HG02759 (cell line): ENCODE data around the gene INPP5D.
A peak's percentile ranks its signal among the peaks of the same experiment; 100 is the strongest.
"Not testable (repeated sequence)": the region's sequence is repeated elsewhere in the genome, so short reads cannot be mapped to it uniquely, and the experiment has no call there.

Experiments
- ATAC-seq: cut with Tn5 transposase; IDR thresholded peaks from one replicate; pipeline ENCODE4 v1.9.1; 2021; ENCODE audit warnings: mild to moderate bottlenecking, moderate library complexity; ENCODE audit not compliant: unreplicated experiment

INPP5D gene

DNA sequence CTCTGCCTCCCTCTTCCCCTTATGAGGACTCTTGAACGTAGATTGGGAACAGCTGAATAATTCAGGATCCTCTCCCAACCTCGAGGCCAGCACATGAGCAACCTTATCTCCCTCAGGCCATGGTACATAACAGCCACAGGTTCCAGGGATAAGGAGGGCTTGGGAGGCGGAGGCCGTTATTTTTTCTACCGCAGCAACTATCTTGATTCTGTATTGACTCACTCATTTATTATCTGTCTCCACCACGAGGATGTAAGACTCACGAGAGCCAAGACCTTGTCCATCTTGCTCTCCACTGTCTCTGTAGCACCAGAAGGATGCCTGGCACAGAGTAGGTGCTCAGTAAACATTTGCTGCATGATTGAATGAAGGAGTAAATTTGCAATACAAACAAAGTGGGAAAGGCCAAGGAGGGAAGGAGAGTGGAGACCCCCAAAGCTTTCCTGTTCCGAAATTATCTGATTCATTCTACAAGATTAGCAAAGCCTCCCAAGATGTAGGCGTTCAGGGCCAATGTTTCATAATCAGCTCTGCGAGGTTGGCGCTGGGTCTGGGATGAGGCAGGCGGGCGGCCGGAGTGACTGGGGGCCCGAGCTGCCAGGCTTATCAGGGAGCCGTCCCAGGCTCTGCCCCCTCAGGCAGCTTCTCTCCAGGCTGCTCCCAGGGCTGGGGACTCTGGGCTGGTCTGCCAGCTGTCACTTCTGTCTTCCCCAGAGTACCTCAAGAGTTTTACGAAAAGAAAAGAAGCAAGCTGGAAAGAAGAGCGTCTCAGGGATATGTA lies 31.6 kb downstream of the INPP5D start:
- ATAC-seq = no peak

DNA sequence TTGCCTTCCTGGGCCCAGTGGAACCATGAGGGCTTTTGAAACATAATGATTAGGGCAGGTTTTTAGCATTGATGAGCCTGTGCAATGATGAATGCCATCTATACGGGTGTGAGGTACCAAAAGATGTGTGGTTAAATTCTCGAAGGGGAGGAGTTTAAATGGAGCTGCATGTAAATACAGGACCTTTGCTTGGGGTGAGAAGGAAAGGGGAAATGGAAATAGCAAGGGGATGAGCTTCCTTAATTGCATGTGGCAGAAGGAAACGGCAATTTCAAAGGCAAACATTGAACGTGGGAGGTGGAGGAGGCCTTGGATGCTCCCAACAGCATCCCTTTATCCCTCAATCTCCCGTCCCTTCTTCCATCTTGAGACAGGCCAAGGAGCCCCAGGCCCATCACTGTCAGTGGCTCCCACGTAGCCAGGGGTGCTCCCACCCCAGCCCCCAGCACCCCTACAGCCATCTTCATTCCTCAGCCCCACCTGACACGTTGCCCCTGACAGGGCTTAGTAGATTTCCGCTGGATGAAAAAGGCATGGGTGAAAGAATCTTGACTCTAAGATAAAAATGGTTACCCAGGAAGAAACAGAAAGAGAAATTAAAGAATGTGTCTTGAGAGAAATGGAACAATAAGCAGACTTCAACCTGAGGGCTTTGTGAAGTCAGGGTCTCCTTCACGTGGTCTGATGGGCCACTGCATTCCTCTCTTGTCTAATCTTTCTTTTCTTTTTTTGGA lies 32.5 kb downstream of the INPP5D start:
- no peak for ATAC-seq

DNA sequence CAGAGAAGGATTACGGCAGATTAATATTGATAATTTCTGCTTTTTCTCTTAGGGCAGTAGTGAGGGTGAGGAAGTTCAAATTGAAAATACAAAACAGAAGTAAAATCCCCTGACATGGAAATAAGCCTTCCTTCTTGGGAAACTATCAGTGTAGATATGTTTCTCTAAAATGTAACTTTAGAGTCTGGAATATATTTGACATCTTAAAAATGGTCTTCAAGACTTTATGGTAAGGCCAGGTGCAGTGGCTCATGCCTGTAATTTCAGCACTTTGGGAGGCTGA lies 33.0 kb downstream of the INPP5D start:
- ATAC-seq = no peak

DNA sequence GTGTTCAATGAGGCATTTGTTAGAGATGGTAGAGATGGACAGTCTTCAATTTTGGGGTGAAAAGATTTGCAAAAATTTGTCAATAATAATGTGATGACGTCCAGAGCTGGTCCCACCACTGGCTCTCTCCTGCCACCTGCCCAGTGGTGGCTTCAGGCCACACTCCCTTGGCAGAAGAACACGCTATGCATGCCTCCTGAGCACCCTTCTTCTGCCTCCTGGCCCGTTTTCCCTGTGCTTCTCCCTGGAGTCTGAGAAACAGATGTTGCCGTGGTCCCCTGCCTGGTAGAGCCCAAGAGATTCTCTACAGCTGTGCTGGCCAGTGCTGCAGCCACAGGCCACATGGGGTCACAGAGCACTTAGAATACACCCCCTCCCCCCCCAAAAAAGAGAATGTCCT lies 33.6 kb downstream of the INPP5D start:
- no peak for ATAC-seq

DNA sequence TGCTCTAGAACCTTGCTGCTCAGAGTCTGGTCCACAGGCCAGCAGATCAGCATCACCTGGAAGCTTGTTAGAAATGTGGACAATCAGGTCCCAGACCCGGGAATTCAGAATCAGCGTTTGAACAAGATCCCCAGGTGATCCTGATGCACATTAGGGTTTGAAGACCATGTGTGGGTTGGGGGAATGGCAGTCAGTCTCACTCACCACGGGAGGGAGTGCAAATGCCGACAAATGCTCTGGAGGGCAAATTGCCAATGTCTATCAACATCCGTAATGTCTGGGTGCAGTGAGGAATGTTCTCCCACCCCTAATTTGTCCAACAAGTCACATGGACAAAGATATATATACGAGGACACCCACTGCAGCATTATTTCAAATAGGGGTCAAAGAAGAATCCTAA lies 34.5 kb downstream of the INPP5D start:
- no peak for ATAC-seq

DNA sequence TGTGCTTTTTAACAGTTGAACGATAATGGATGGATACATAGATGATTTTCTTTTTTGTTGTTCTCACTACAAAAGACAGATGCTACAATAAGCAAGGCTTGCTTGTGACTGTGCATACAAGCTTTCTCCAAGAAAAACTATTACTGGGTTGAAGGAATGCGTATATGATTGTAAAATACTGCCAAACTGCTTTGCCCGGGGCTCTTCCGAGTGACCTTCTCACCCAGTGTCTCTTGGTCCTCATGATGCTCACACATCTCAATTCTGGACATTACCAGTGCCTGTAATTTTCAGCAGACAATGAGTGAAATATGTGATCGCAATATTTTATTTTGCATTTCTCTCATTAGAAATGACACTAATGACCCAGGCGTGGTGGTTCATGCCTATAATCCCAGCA lies 35.9 kb downstream of the INPP5D start:
- no peak for ATAC-seq

DNA sequence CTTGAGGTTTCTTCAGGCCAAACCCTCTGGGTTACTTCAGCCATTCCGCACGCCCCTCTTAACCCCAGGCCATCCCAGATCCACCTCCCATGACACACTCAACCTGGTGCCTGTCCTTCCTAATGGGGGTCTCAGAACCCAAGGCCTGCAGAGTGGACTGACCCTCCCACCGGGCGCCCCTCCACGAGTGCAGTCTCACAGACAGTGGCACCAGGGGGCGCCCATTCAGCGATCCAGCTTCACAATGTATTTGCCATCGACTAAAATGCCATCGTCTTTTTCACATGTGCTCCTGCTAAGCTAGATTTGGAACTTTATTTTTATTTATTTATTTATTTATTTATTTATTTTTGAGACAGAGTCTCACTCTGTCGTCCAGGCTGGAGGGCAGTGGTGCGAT lies 38.5 kb downstream of the INPP5D start:
- no peak for ATAC-seq

DNA sequence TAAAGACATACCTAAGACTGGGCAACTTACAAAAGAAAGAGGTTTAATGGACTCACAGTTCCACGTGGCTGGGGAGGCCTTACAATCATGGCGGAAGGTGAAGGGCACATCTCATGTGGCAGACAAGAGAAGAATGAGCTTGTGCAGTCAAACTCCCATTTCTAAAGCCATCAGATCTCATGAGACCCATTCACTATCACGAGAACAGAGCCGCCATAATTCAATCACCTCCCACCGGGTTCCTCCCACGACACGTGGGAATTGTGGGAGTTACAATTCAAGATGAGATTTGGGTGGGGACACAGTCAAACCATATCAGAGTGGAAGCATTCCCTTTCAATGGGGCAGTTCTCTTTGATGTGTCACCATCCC lies 39.7 kb downstream of the INPP5D start:
- not testable (repeated sequence) for ATAC-seq

DNA sequence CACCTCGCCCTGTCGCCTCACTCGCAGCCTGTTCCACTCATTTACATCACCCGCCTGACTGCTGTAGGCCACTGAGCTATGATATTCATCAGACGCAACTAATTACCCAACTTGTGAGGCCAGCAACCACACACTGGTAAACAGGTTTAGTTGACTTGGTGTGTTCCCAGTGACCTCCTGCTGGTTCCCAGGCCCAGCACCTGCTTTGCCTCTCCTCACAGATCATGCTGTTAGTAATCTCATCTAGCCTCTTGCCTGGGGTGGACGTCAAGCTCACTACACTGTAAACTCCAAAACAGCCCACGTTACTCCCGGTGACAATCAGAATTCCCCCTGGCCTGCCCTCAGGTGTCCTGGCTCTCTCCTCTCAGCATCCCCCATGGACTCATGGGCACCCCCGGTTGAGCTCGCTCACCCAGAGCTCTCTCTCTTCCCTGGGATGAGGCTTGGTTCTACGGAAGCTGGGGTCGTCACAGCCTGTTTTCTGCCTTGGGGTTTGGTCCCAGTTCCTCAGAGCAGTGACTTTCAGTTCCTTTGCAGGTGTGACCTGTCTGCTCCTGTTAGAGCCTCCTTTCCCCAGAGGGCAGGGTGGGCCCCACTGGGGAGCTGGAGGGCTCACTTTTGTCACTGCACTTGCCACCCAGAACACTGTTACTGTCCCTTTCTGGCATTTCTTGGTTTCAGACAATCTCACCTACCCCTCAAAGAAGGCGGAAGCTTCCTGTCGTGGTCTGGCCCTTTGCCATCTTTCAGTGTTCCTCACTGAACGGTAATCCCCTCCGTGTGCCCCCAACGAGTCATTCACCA lies 40.3 kb downstream of the INPP5D start:
- peak; percentile 85 for ATAC-seq

DNA sequence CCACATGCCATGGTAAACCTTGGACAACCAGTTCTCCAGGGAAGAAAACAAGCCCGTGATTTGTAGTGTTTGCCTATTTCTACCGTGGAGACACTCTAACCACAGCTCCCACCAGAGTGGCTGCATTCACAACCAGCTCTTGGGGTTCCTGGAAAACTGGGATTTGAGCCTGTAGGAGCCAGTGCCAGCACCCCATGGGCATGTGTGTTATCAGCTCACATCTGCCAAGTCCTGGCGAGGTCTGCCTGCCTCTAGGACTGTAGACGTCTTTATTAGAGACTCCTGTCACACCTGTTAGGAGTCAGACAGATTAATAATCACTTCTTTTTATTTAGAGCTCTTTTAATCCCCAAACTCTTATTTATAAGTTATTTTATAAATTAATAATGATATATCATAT lies 41.0 kb downstream of the INPP5D start:
- no peak for ATAC-seq

DNA sequence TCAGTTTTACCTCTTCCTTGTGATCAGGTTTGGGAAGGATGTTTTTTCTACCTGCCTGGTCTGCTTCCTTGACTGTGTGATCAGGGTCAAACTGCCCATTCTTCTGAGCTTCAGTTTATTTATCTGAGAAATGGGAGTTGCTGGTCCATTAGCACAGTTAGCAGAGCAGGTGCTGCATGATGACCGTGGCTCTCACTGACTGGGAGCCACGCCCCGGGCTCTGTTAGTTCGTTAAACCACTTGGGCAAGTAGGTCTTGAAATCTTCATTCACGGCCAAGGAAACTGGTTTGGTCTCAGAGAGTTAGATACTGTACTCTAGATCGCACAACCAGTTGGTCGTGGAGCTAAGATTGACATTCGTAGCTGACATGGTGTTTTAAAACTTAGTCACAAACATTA lies 41.7 kb downstream of the INPP5D start:
- ATAC-seq = no peak

DNA sequence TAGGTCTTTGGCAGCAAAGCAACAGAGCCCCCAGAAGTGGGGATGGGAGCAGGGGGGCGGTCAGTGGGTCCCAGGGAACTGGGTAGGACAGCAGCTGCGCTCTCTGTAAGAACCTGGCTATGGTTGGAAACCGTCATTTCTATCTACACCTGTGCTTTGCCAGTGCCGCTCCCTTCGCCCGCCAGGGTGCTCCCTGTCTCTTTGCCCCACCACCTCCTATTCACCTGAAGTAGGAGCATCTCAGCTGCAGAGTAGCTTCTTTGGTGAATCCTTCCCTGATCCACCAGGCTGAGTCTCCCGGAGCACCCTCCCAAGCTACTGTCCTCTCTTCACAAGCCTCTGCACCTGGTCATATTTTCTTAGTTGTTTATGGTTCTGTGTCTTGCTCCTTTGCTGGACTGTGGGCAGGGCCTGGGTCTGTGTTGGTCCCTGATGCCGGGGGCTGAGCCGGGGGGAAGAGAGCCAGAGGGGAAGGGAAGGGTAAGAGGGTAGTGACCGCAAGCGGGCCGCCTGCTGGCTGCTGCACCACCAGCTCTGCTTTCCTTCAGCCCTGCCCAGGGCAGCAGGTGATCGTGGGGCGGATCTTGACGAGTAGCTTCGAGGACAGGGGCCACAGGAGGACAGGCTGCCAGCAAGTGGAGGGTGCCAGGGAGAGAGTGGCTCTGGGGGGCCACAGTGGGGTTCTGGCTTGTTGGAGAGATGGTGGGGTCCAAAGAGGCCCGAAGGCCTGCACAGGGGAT lies 45.2 kb downstream of the INPP5D start:
- ATAC-seq = no peak

DNA sequence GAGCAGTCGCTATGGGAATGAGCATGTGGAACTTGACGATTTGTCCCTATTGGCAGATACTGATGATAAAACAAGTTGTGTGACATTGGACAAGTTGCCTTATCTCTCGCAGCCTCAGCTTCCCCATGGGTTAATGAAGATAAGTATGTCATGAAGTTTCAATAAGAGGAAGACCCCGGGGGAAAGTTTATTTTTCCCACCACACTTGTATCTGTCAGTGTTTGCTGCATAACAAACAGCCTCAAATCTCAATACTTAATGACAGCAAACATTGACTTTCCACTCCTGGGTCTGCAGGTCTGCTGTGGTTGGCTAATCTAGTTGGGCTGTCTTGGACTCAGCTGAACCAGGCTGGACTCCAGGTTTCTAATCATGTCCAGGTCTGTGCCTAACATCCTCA lies 45.8 kb downstream of the INPP5D start:
- no peak for ATAC-seq

DNA sequence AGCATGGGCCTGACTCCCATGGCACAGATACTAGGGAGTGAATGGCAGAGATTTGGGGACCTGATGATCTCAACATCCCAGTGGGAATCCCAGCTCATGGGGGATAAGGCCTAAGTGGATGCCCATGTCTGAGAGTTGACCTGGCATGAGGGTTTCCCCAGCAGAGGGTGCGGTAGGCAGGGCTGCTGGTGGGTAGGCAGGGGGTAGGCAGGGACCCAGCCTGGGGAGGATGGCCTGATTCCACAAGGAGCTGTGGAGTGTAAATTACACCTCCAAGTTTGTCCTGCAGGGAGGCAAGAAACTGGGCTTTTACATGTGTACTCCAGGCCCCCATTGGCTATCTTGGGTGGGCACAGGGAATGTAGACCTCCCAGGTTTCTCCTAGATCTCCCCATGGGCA lies 46.9 kb downstream of the INPP5D start:
- no peak for ATAC-seq

DNA sequence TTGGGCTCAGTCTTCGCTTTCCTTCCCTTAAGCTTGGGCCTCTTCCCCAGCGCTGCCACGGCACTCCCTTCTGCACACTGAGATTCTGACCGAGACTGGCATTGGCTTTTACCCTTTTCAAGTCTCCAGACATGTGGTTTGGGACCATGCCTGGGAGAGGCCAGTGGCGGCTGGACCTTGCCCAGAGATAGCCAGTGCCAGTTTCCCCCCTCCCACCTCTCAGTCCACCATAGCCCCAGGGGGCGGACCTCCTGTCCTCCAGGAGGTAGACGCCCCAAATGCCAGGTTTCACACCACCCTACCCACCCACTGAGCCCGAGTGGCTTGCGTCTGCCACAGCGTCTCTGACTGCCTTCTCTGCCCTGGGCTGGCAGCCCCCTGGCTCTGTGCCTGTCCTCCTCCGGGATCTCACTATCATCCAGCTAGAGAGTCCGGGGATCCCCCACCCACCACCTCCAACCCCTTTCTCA lies 47.7 kb downstream of the INPP5D start:
- no peak for ATAC-seq

DNA sequence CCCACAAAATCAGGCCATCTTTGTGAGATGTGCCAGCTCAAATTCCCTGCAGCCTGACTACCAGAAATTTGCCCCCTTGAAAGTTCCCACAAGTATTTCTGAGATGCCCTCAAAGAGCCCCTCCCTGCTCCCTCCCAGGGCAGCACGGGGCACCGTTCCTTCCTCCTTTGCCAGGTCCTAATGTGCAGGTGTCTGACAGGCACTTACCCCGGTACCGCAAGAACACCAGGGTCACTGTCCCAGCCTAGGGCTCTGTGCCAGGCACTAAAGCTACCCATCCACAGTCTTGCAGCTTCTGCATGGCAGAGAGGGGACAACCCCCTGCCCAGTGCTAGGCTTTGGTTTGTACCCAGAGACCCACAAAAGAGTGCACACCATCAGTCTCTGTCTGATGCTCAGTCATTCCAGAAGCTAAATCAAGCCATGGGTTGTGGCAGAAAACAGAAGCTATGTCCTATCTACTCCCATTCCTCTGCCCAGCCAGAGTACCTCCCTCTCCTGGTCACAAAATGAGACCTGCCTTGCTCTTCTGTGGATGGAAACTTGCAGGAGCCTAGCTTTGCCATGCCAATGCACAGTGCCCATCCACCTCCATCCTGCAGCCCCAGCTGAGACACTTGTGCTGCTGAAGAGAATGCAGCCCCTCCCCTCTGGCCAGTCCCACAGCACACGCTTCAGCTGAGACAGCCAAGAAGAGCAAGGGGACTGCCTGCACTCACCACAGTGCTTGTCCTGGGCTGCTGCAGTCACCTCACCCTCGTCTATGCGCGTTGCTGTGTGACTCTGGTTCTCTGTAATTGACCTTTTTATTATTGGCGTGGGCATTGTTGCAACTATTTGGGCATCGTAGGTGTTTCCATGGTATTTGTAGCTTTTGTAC lies 48.7 kb downstream of the INPP5D start:
- peak; percentile 67 for ATAC-seq

DNA sequence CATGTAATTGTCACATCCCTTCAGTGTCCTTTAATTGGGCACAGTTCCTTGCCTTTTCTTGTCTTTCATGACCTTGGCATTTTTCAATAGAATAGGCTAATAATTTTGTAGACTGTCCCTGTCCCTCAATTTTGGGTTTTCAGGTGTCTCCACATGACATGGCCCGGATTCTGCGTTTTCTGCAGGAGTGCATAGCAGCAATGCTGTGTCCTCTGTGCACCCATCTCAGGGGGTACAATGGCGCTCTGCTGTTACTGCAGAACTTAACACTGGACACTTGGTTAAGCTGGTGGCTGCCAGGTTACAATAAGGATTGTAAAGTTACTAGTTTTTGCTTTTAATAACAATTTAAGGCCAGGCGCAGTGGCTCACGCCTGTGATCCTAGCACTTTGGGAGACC lies 51.3 kb downstream of the INPP5D start:
- no peak for ATAC-seq

DNA sequence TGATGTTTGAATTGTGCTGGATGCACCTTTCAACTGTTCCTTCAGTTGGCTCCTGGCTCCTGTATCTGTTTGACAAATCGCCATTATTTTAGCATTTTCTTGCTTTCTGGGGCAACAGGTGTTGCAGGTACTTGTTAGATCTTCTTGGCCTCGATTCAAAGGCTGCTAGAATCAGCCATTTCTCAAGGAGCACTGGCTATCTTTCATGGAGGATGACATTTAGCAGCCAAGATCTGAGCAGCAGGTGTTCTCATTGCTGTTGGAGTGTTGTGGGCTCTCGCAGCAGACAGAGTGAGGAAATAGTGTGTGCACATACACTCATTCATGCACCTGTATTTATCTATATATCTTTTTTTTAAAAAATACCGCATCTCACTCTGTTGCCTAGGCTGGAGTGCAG lies 52.2 kb downstream of the INPP5D start:
- ATAC-seq = no peak

DNA sequence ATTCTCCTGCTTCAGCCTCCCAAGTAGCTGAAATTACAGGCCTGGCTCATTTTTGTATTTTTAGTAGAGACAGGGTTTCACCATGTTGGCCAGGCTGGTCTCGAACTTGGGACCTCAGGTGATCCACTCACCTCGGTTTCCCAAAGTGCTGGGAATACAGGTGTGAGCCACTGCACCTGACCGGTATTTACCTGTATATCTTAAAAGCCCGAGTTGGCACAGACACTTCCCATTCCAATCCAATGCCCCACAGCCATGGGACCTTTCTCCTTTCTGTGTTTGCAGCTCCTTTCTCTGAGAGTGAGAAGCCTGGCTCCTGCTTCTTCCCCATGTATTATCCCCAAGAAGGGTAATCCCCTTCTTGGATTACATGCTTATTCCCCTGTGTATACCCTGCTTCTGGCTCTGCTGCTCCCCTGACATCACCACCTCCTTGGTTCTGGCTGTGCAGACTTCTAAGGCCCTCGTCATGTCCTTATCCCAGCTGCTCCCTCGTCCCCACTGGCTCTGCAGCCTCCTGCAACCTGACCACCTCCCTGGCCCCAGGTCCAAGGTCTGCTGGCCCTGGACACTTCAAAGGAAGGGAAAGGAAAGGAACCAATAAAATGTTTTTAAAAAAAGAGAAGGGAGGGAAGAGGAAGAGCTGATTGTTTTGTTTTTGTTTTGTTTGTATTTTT lies 52.8 kb downstream of the INPP5D start:
- ATAC-seq = no peak

DNA sequence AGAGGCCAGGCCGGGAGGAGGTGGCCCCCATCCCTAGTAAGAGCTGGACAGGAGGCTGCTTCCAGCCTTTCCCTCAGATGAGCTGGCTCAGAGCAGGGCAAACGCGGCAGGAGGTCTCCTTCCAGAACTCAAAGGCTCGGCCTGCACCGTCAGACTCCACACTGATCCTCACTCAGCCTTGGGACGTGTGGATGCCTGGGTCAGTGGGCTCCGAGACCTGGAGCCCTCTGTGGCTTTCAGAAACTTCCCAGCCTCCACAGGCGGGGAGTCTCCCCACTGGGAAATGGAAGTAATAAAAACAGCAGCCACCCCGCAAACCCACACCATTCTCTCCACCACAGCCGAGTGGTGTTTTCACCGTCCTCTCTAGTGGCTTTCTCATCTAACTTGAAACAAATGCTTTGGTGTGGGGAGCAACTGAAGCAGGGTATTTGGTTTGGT lies 54.3 kb downstream of the INPP5D start:
- ATAC-seq = no peak
